ENCODE results near the gene KLHL35.

GRCh38 chr11:75430714-75431532 lies 2.1 kb downstream of the KLHL35 start:
- peak in 1 of 7 experiments; percentile 19 for TF ChIP-seq CTCF (IDR thresholded peaks at IDR 0.05)
- TF ChIP-seq POLR2A (IDR thresholded peaks at IDR 0.05), result peak in 1 of 3 donors; percentile 15

All from body of pancreas (tissue), 4 donors.